AG09319 (cell line): ENCODE data around the gene OMP.

ENCODE experiments used
- DNase-seq: peaks from one replicate; pipeline ENCODE4 v3.0.0-alpha.2; 2010; ENCODE audit warnings: low read depth; ENCODE audit errors: extremely low read depth
- CTCF ChIP-seq: IDR thresholded peaks from 2 replicates; pipeline ENCODE4 v1.5.1; 2011; ENCODE audit warnings: low read depth, mild to moderate bottlenecking, inconsistent platforms, low read length, moderate library complexity

The OMP gene

DNA sequence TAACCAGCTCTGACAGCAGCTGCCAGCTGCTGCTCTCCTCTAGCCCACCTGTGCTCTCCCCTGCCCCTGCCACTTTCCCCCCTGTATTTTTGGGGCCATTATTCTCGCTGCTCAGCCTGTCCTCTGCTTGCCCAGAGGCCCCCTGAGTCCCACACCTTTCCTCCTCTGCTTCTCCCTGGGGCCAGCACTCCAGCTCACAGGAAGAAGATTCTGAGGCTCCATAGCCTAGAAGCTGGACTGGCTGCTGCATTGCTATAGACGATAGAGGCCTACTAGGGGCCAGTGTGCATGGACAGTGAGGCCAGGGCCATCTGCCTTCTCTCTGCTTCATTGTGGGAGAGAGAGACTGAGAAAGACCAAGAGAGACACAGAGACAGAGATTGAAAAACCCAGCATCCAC lies 679 bp downstream of the OMP start:
- no peak for DNase-seq
- TF ChIP-seq CTCF = no peak

DNA sequence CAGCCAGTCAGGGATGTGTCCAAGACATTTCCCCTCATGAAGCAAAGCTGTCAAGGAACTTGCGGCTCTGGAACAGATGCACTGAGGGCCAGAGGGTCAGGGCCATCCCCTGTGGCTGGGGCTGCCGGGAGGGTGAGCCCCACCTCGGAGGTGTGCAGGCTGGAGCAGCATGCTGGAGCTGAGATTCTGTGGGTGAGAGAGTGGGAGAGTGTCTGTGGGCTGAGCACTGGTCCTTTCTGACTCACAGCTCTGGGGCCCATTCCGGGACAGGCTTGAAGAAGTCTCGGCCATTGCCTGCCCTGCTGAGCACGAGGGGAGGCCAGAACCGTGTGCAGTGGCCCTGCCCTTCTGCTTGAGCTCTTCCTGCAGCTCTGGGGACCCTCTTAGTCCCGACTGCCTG lies 2.1 kb downstream of the OMP start:
- no peak for DNase-seq
- no peak for TF ChIP-seq CTCF

GRCh38 chr11:77106321-77106720 lies 3.7 kb downstream of the OMP start:
- TF ChIP-seq CTCF = no peak

DNA sequence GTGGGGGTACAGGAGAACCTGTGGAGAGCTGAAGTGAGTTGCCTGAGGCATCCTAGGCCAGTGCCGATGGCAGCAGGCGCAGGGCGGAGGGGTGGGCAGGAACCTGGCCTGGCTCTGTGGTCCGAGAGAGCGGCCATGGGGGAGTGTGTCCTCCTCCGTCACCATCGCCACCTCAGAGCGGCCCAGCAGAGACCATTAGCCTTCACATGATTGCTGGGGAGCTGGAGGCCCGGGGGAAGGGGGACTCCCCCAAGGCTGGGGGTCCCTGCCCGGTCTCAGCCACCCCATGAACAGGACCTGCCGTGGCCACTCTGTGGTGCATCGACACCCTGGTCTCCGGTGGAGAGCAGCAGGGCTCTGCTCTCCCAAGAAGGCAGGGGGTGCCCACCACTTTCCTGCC lies 4.1 kb downstream of the OMP start:
- no peak for TF ChIP-seq CTCF

More at GRCh38 chr11:77106321-77106720, 3.7 kb downstream of the OMP start:
- no peak for DNase-seq

DNA sequence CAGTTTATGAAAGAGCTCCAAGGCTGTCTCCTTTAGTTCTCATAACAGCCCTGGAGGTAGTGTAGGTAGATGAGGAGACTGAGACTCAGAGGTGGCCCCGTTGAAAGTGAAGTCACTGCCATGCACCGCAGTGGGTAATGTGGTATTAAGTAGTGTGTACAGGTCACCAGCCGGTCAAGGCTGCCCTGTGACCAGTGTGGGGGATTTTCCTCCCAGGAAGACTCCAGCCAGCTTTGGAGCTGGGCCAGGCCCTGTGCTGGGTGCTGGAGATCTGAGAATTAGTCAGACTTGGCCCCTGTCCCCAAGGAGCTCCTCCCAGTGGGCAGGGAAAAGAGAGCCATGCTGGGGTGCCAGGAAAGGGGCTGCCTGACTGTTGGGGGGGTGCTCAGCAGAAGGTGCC lies 5.3 kb downstream of the OMP start:
- DNase-seq = peak; percentile 64
- no peak for TF ChIP-seq CTCF

More for the DNA sequence above, 4.1 kb downstream of the OMP start:
- no peak for DNase-seq

DNA sequence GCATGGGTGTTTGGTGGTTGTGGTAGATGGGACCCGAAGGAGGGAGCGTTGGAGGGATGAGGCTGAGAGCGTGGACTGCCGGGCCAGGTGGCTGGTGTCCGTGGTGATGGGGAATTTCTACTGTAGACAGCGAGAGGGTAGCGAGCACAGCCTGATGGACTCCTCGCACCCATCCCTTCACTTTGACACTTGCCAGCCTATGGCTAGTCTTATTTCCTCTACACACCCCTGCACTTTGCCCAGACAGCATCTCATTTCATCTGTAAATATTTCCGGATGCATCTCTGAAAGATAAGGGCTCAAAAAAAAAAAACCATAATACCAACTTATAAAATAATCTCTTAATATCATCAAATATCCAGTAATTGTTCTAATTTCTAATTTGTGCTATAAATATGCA lies 5.8 kb downstream of the OMP start:
- TF ChIP-seq CTCF = no peak
- no peak for DNase-seq

DNA sequence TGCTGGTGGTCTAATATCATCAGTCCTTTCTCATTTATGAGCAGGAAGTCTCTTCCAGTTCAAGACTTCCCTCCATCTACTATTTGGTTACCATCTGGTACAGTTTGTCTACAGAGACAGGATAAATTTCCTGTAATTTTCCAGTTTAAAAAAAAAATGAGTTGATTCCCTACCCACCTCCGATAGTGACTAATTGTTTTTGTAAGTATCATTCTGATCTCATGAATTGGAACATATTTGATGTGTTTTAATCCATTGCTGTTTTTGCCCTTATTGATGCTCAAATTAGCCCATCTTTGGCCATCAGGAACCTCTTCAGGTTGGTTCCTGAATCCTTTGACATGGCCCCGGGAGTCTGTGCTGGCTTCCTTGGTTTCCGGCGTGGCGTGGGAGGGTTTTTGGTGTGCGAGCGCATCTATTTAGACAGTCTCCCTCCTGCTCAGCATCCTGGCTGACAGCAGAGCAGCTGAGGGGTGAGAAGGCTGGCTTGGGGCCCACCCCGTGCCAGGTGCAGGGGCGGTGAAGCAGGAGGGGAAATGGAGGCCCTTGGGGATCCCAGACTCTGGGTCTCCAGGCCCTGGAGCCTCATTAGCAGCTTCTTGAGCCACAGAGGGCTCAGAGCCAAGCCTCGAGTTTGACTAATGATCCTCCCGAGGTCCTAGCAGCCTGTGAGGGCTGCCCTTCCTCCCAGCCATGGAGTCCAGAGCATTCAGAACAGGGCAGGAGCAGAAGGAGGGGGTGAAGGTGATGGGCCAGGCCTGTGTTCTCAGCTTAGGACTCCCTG lies 6.8 kb downstream of the OMP start:
- TF ChIP-seq CTCF = no peak
- no peak for DNase-seq
